ENCODE measurements around the gene STK11.

The STK11 gene

GRCh38 chr19:1226522-1227303, 21.1 kb downstream of the STK11 start:
- DNase-seq = no peak

- DNase-seq = no peak
These were observed 21.9 kb downstream of the STK11 start for GRCh38 chr19:1227304-1228054.

GRCh38 chr19:1228161-1228957, 22.8 kb downstream of the STK11 start:
- DNase-seq = no peak

GRCh38 chr19:1229056-1229923, 23.7 kb downstream of the STK11 start:
- no peak for DNase-seq

- no peak for DNase-seq
These were observed 24.6 kb downstream of the STK11 start for GRCh38 chr19:1229924-1230782.

GRCh38 chr19:1230783-1231489, 25.4 kb downstream of the STK11 start:
- no peak for DNase-seq

GRCh38 chr19:1231729-1232637, 26.4 kb downstream of the STK11 start:
- DNase-seq = no peak

GRCh38 chr19:1232652-1233072, 27.1 kb downstream of the STK11 start:
- DNase-seq = no peak

- no peak for DNase-seq
These were observed 27.6 kb downstream of the STK11 start for GRCh38 chr19:1233115-1233667.

GRCh38 chr19:1234051-1234954, 28.7 kb downstream of the STK11 start:
- DNase-seq = no peak

- no peak for DNase-seq
These were observed 29.4 kb downstream of the STK11 start for GRCh38 chr19:1234955-1235380.

GRCh38 chr19:1235625-1236538, 30.3 kb downstream of the STK11 start:
- no peak for DNase-seq

GRCh38 chr19:1236576-1236975, 31.0 kb downstream of the STK11 start:
- no peak for DNase-seq

- DNase-seq = no peak
These were observed 31.6 kb downstream of the STK11 start for GRCh38 chr19:1237027-1237659.

- no peak for DNase-seq
These were observed 32.3 kb downstream of the STK11 start, which contains the start of gene CBARP for GRCh38 chr19:1237754-1238368. TSS of gene CBARP (minus strand) at chr19:1238005. CDS start at chr19:1236100, 1,905 bp downstream.

All from activated CD4-positive, alpha-beta T cell treated with anti-CD3 and anti-CD28 coated beads, Interleukin-2, Interleukin-6, amounts not matched to agents 100 ng/mL and 50 ng/mL, durations not matched to agents 16 hours and 8 hours (primary cell).